ENCODE data around the gene MYADML2. TPM values are rescaled to one million over a fixed set of nuclear protein-coding genes. Genes with fewer than 3 reads are reported as not detected.
A peak's percentile ranks its signal among the peaks of the same experiment; 100 is the strongest.

MYADML2 gene
- total RNA-seq, 2 donors from 2014 or later = not detected

GRCh38 chr17:81992306-81993102 is 45.5 kb upstream of the MYADML2 start:
- peaks cover 21% of the 10 kb centered on the region for H3K36me3 Mint-ChIP-seq (ENCODE audit: low read depth)
- 77 to 87% methylated on average over 21 to 31 of the region's 31 CpGs for WGBS, 2 experiments (ENCODE audit: insufficient coverage in 1 of 2, insufficient read length in 1 of 2)
- H3K9me3 Mint-ChIP-seq = no peaks in the 10 kb centered on the region
- Histone ChIP-seq H3K36me3 (ENCODE audit: control insufficient read depth, insufficient read depth, low read length) (peaks cover 3% of the 10 kb centered on the region), H3K27me3 (ENCODE audit: control insufficient read depth, insufficient read depth, low read length, poor library complexity, severe bottlenecking) (no peaks in the 10 kb centered on the region), H3K27ac (ENCODE audit: low read depth, low read length) (peak overlapping the region; percentile 96), H3K9ac (ENCODE audit: extremely low read depth, low read length, poor library complexity, severe bottlenecking) (no peak overlapping the region), H3K9me3 (ENCODE audit: control insufficient read depth, low read length) (no peaks in the 10 kb centered on the region), H3K4me3 (ENCODE audit: low read length) (no peak overlapping the region), H3K4me1 (ENCODE audit: control insufficient read depth, insufficient read depth, low read length) (no peaks in the 10 kb centered on the region)
- DNase-seq = no peak
- TF ChIP-seq CTCF (conservative IDR thresholded peaks at IDR 0.05) = no peak
- no peaks in the 10 kb centered on the region for H3K27me3 Mint-ChIP-seq (ENCODE audit: insufficient read depth)
- H3K27ac Mint-ChIP-seq = peak overlapping the region; percentile 61
- no peaks in the 10 kb centered on the region for H3K4me1 Mint-ChIP-seq
- H3K4me3 Mint-ChIP-seq = no peak overlapping the region

- Mint-ChIP-seq H3K4me3 (no peak overlapping the region), H3K36me3 (ENCODE audit: low read depth) (peaks cover 22% of the 10 kb centered on the region), H3K9me3 (no peaks in the 10 kb centered on the region), H3K27me3 (ENCODE audit: insufficient read depth) (no peaks in the 10 kb centered on the region), H3K4me1 (no peaks in the 10 kb centered on the region), H3K27ac (no peak overlapping the region)
- DNase-seq = peak; percentile 85
- Histone ChIP-seq H3K4me1 (ENCODE audit: control insufficient read depth, insufficient read depth, low read length) (no peaks in the 10 kb centered on the region), H3K9ac (ENCODE audit: extremely low read depth, low read length, poor library complexity, severe bottlenecking) (no peak overlapping the region), H3K27ac (ENCODE audit: low read depth, low read length) (peak overlapping the region; percentile 96), H3K4me3 (ENCODE audit: low read length) (no peak overlapping the region), H3K9me3 (ENCODE audit: control insufficient read depth, low read length) (no peaks in the 10 kb centered on the region), H3K27me3 (ENCODE audit: control insufficient read depth, insufficient read depth, low read length, poor library complexity, severe bottlenecking) (no peaks in the 10 kb centered on the region), H3K36me3 (ENCODE audit: control insufficient read depth, insufficient read depth, low read length) (peaks cover 3% of the 10 kb centered on the region)
- no peak for TF ChIP-seq CTCF (conservative IDR thresholded peaks at IDR 0.05)
- WGBS, 2 experiments (ENCODE audit: insufficient coverage in 1 of 2, insufficient read length in 1 of 2) = 56 to 75% methylated on average over 13 to 31 of the region's 31 CpGs
Observed at GRCh38 chr17:81991684-81992305, 44.8 kb upstream of the MYADML2 start.

- WGBS, 2 experiments (ENCODE audit: insufficient coverage in 1 of 2, insufficient read length in 1 of 2) = 93 to 96% methylated on average over 19 to 25 of the region's 25 CpGs
- no peaks in the 10 kb centered on the region for H3K9me3 Mint-ChIP-seq
- no peak for TF ChIP-seq CTCF (conservative IDR thresholded peaks at IDR 0.05)
- no peak overlapping the region for H3K27ac Mint-ChIP-seq
- H3K4me1 Mint-ChIP-seq = no peaks in the 10 kb centered on the region
- H3K4me1 ChIP-seq (ENCODE audit: control insufficient read depth, insufficient read depth, low read length) = no peaks in the 10 kb centered on the region
- no peak overlapping the region for H3K4me3 Mint-ChIP-seq
- H3K36me3 ChIP-seq (ENCODE audit: control insufficient read depth, insufficient read depth, low read length) = peaks cover 3% of the 10 kb centered on the region
- H3K27ac ChIP-seq (ENCODE audit: low read depth, low read length) = peak overlapping the region; percentile 96
- no peak for DNase-seq
- no peak overlapping the region for H3K4me3 ChIP-seq (ENCODE audit: low read length)
- no peaks in the 10 kb centered on the region for H3K9me3 ChIP-seq (ENCODE audit: control insufficient read depth, low read length)
- H3K9ac ChIP-seq (ENCODE audit: extremely low read depth, low read length, poor library complexity, severe bottlenecking) = no peak overlapping the region
- no peaks in the 10 kb centered on the region for H3K27me3 ChIP-seq (ENCODE audit: control insufficient read depth, insufficient read depth, low read length, poor library complexity, severe bottlenecking)
- H3K27me3 Mint-ChIP-seq (ENCODE audit: insufficient read depth) = no peaks in the 10 kb centered on the region
- H3K36me3 Mint-ChIP-seq (ENCODE audit: low read depth) = peaks cover 23% of the 10 kb centered on the region
Observed at GRCh38 chr17:81990836-81991683, 44.0 kb upstream of the MYADML2 start.
